HepG2 (cell line): ENCODE measurements around the gene AKR7A2.

Source experiments
- CTCF ChIP-seq: sonication (generic); formaldehyde crosslinking; IDR thresholded peaks from 2 replicates; pipeline ENCODE4 v1.5.0; 2020; ENCODE audit warnings: mild to moderate bottlenecking, missing genetic modification reagents, moderate library complexity
- HMGXB4 ChIP-seq, 2 experiments: sonication (generic) in 1 of 2; formaldehyde crosslinking in 1 of 2; IDR thresholded peaks; 2 replicates each; pipeline versions ENCODE4 v1.4.0 to v1.6.1; 2018 to 2020; ENCODE audit warnings: missing genetic modification reagents in 2 of 2, borderline replicate concordance in 1 of 2, low read depth in 1 of 2, mild to moderate bottlenecking in 1 of 2, missing biosample characterization in 1 of 2
- MXD4 ChIP-seq: IDR thresholded peaks from 2 replicates; pipeline ENCODE4 v1.6.1; 2016; ENCODE audit warnings: mild to moderate bottlenecking, missing biosample characterization, missing genetic modification reagents
- POLR2A ChIP-seq, 2 experiments: IDR thresholded peaks; 2 replicates each; pipeline ENCODE4 v1.6.1; 2011; ENCODE audit warnings: low read depth in 2 of 2, low read length in 2 of 2, mild to moderate bottlenecking in 1 of 2, moderate library complexity in 1 of 2; ENCODE audit not compliant: insufficient read depth in 1 of 2
- SMC3 ChIP-seq: IDR thresholded peaks from 2 replicates; pipeline ENCODE4 v1.6.1; 2011; ENCODE audit warnings: low read length, improper control_type of control experiment
- SP5 ChIP-seq: IDR thresholded peaks from 2 replicates; pipeline ENCODE4 v1.6.1; 2016; ENCODE audit warnings: low read depth, borderline replicate concordance
- TAF1 ChIP-seq: sonication (generic); formaldehyde crosslinking; IDR thresholded peaks from 2 replicates; pipeline ENCODE4 v1.4.0; 2020; ENCODE audit warnings: missing genetic modification reagents
- TEAD2 ChIP-seq: sonication (generic); formaldehyde crosslinking; IDR thresholded peaks from 2 replicates; pipeline ENCODE4 v1.9.0; 2021; ENCODE audit warnings: missing genetic modification reagents
- TF ChIP-seq, protein P1 (sequence below): sonication (generic); formaldehyde crosslinking; IDR thresholded peaks from 2 replicates; pipeline ENCODE4 v1.8.0; 2022; ENCODE audit warnings: low read depth, missing genetic modification reagents

DNA sequence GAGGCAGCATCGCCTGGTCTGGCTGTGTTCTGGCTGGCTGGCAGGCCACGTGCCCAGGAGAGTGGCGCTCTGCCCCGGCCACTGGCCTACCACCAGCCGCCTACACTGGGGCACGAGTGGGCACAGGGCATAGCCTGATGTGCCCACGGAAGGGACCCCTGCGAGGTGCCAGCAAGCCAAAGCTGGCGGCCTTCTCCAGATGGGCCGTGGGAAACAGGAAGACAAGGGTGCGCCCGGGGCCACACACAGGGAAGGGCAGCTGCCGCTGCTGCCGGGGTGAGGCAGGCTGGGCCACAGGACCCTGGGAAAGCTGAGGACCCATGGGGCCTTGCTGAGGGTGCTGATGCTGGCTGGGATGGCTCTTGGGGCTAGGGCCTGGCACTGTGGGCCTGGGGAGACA, 40.9 kb upstream of the AKR7A2 start:
- no peak for TF ChIP-seq SP5
- TF ChIP-seq TEAD2 (CRISPR knock-in tag): no peak
- no peak for TF ChIP-seq HMGXB4 (CRISPR knock-in tag; IDR thresholded peaks at IDR 0.05; ENCODE audit: borderline replicate concordance in 1 of 2, low read depth in 1 of 2)
- no peak for TF ChIP-seq TAF1 (CRISPR knock-in tag)
- TF ChIP-seq, protein P1, sequence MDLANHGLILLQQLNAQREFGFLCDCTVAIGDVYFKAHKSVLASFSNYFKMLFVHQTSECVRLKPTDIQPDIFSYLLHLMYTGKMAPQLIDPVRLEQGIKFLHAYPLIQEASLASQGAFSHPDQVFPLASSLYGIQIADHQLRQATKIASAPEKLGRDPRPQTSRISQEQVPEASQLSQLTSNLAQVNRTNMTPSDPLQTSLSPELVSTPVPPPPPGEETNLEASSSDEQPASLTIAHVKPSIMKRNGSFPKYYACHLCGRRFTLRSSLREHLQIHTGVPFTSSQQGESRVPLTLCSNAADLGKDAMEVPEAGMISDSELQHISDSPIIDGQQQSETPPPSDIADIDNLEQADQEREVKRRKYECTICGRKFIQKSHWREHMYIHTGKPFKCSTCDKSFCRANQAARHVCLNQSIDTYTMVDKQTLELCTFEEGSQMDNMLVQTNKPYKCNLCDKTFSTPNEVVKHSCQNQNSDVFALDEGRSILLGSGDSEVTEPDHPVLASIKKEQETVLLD (CRISPR knock-in tag): no peak
- TF ChIP-seq CTCF (CRISPR knock-in tag): no peak
- TF ChIP-seq POLR2A (IDR thresholded peaks at IDR 0.05; ENCODE audit: insufficient read depth in 1 of 2, low read depth in 2 of 2, low read length in 2 of 2): no peak
- no peak for TF ChIP-seq SMC3
- TF ChIP-seq MXD4: no peak
